GM21723 (cell line): ENCODE measurements around the gene CNTNAP5.
"Not testable (repeated sequence)": the region's sequence is repeated elsewhere in the genome, so short reads cannot be mapped to it uniquely, and the experiment has no call there.

Source experiments
- ATAC-seq: cut with Tn5 transposase; IDR thresholded peaks from one replicate; pipeline ENCODE4 v1.9.1; 2021; ENCODE audit warnings: mild to moderate bottlenecking, moderate library complexity; ENCODE audit not compliant: unreplicated experiment

Gene CNTNAP5

GRCh38 chr2:124407836-124408534, 382.9 kb downstream of the CNTNAP5 start:
- not testable (repeated sequence) for ATAC-seq

DNA sequence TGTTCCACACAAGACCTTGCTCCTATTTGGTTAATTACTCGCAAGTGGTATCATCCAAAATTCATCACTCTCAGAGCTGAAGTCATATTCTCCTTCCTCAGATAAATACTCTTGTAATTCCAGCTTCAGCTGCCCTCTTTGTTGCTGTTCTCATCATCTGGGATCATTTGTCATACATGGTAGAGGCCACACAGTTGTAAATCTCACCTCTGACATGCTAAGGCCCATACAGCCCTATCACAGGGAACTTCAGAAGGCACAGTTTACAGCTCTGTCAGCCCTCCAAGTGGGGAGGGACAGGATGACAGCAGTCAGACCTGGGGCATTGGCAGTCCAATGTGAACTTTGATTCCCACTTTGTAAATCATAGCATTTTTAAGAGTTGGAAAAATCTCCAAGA, 399.0 kb downstream of the CNTNAP5 start:
- no peak for ATAC-seq

DNA sequence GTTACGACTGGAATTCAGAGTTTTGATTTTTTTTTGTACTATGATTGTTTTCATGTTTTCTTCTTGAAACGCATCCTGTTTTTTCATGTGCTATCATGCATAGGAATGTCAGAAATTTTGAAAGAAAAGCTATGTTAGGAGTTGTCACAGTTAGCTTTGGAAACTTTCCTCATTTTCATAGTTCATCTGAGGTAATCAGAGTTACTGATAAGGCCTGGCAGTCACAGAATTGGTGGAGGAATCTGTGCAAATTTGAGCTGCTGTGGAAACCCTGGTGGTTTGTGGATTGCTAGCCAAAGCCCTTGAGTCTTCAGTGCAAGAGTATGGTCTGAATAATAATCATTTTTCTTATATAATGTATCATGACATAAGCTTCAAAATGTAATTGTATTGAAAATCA, 401.0 kb downstream of the CNTNAP5 start:
- ATAC-seq: no peak

DNA sequence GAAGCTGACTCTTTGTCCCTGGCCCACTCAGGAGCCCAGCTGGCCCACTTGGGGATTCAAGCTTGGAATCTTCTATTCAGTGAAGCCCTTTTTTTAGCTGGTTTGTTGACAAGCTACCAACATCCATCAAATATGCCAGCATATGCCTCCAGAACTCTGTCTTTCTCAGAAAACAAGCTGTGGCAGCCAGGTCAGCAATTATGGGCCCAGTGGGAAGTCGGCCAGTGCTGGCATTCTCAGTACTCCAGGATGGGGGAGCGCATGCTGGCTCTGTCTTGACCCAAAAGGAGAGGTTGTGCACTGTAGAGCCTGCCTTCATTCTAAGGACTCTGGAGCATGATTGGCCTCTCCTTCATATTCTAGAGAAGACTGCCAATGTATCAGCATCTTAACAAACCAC, 401.5 kb downstream of the CNTNAP5 start:
- no peak for ATAC-seq

DNA sequence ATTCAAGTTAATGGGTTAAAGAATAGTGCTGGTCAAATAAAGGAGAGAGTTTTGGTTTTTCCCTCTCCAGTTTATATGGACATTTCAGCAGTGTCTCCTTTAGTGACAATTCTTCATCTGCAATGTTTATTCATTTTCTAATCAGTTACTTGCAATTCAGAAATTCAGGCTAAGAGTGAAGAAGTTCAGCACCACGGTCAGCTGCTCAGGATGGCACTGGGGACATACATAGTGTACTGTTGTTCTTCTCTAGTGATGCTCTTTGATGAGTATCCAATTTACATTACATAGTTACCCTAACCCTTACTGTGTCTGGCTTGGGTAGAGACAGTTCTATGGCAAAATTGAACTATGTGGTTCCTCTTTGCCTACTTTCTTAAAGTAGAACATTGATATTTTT, 412.7 kb downstream of the CNTNAP5 start:
- no peak for ATAC-seq

GRCh38 chr2:124450481-124450880, 425.4 kb downstream of the CNTNAP5 start:
- no peak for ATAC-seq

GRCh38 chr2:124476291-124476690, 451.2 kb downstream of the CNTNAP5 start:
- no peak for ATAC-seq

DNA sequence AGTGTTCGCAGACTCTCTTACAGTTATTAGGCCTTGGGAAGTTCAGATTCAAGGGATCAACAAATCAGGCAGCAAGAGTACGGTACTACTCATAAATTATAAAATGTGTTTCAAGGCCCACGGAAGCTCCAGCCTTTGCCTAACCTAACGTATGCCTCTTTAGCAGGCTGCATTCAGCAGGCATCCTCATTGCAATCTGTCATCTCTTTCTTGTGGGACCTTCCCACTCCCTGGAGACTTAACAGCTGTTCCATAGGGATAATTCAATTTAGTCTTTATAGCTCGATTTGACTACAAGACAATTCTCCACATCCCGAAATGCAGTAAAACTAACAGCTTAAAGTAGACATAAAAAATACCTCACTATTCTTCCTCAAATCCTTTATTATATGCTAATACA, 453.7 kb downstream of the CNTNAP5 start:
- ATAC-seq: no peak

GRCh38 chr2:124480958-124481357, 455.9 kb downstream of the CNTNAP5 start:
- ATAC-seq: no peak

DNA sequence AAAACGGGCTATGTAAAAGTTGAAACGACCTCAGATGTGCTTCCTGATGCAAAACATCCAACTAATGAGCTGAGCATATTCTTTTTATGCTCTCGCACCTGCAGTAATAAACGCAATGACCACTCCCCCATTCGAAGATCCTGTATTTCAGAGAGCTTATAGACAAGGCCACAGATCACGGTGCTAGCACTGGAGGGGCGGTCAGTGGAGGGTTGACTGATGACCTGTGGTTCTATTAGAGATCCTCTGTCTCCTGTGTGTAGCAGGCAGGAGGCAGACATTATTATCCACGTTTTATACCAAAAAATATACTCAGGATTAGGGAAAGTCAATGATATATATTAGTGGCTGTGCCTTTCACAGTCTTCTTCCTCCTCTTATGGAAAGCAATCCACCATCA, 457.0 kb downstream of the CNTNAP5 start:
- no peak for ATAC-seq

- no peak for ATAC-seq
Measured at GRCh38 chr2:124482551-124482950, 457.5 kb downstream of the CNTNAP5 start.

DNA sequence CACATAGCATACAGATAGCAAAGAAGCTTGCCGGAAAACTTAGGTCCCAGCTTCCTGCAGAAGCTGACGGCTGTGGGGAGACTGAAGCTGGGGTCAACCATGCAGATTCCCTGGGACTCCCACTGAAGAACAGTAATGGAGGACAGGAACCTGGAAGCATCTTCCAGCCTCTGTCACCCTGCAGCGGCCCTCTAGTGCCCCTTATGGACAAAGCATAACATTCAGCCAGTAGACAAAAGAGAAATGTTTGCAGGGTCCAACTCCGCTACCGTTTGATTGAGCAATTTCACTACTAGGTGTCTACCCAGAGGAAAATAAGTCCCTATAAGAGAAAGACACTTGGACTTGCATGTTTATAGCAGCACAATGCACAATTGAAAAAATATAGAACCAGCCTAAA, 460.6 kb downstream of the CNTNAP5 start:
- ATAC-seq: no peak

DNA sequence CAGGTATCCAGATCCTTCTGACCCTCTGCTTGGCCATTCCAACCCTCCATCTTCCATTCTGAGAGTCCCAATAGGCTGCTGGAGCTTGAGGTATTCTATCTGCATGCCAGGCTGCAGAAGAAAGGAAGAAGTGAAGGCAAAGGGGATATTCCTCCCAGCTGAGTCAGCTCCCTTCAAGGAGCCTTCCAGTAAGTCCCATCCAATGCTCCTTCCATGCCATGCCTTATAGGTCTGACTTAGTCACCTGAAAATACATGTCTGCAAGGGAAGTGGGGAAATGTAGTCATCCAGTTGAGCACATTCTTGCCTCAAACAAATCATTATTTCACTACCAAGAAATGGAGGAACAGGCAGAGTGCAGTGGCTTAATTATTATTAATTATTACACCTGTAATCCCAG, 464.6 kb downstream of the CNTNAP5 start:
- ATAC-seq: no peak

GRCh38 chr2:124501575-124502152, 476.6 kb downstream of the CNTNAP5 start:
- no peak for ATAC-seq

DNA sequence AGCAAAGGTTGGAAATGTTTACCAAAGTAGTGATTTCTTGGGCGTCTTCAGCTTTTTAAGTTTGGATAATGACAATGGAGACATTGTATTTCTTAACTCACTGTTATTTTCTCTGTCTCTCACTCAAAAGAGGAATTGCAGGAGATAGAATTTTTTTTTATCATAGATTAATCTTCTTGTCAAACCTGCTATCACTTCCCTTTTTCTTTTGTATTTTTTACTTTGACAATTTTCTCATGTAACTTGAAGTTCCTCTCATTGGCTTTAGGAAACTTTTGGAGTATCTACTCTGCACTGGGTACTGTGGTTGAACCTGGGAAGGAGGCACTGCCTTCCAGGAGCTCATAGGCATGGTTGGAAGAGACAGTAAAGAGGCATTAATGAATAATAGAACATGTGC, 489.1 kb downstream of the CNTNAP5 start:
- ATAC-seq: no peak

DNA sequence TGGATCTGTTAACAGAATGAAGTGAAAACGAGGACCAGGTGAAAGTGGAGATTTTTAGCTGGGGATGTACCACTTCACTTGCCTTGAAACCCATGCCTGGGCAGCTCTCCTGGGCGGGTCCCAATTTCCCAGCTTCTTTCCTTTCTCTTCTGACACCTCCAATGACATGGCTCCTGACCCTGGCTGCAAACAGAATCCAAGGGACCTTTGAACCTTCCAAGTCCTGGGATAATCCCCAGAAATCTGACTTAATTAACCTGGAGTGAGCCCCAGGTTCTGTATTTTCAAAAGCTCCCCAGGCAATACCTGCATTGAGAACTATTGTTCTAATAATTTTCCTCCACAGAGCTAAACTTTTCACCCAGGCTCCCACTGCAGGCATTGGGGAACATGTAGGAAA, 495.9 kb downstream of the CNTNAP5 start:
- no peak for ATAC-seq

GRCh38 chr2:124523096-124523495, 498.0 kb downstream of the CNTNAP5 start:
- ATAC-seq: no peak

DNA sequence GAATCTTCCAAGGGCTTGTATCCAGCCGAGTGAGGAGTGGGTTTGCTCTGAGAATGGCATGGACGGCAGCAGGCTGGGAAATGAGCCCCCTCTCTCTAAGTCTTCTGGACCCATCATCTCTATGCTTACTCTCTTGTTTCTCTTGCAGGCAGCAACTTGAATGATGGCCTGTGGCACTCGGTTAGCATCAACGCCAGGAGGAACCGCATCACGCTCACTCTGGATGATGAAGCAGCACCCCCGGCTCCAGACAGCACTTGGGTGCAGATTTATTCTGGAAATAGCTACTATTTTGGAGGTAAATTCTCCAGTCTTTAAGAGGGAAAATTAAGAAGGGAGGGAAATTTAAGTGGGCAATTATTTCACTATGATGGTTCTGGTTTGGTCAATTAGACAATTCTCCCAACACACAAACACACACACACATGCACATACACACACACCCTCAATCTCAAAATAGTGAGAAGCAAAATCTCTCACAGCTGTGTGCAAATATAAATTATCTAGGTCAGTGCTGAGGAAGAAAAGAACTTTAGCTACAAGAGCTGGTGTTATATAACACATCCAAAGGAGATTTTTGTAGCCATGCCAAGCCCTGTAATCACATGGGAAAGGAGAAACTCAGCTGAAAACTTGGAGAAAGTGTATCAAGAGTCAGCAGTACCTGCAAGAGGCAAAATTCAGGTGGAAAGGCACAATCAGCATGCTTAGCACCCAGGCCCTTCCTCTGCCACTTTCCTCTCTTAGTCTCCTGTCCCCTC, 499.2 kb downstream of the CNTNAP5 start:
- ATAC-seq: no peak

GRCh38 chr2:124526221-124526620, 501.1 kb downstream of the CNTNAP5 start:
- no peak for ATAC-seq

DNA sequence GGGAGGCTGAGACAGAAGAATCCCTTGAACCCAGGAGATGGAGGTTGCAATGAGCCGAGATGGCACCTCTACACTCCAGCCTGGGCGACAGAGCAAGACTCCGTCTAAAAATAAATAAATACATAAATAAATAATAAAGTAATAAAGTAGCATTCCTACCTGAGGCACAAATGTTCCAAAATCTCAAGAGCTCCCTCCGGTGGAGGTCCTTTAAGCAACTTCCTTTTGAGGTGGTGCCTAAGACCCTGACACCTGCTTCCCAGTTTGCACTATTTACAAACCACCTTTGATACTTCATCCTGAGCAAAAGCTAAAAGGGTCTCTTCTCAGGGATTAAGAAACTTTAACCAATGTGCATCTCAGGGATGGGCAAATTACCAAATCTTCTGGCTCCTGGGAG, 505.1 kb downstream of the CNTNAP5 start:
- no peak for ATAC-seq

- no peak for ATAC-seq
Measured at GRCh38 chr2:124533226-124533954, 508.3 kb downstream of the CNTNAP5 start.

DNA sequence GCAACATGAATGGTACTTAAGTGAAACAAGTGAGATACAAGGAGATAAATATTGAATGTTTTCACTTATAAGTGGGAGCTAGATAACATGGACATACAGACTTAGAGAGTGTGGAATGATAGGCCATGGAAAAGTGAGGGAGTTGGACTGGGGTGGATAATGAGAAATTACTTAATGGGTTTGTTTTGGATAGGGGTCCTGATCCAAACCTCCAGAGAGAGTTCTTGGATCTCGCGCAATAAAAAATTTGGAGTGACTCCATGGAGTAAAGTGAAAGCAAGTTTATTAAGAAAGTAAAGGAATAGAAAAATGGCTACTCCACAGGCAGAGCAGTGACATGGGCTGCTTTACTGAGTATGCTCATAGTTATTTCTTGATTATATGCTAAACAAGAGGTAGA, 508.9 kb downstream of the CNTNAP5 start:
- no peak for ATAC-seq
